ENCODE measurements around the gene FCGR3A. TPM values are rescaled to one million over a fixed set of nuclear protein-coding genes. Genes with fewer than 3 reads are reported as not detected.
"Not testable (repeated sequence)": the region's sequence is repeated elsewhere in the genome, so short reads cannot be mapped to it uniquely, and the experiment has no call there.

FCGR3A gene
- total and polyA plus RNA-seq, 3 donors from 2014 or later: 2.0 to 25.7 (median 5.5) TPM

DNA sequence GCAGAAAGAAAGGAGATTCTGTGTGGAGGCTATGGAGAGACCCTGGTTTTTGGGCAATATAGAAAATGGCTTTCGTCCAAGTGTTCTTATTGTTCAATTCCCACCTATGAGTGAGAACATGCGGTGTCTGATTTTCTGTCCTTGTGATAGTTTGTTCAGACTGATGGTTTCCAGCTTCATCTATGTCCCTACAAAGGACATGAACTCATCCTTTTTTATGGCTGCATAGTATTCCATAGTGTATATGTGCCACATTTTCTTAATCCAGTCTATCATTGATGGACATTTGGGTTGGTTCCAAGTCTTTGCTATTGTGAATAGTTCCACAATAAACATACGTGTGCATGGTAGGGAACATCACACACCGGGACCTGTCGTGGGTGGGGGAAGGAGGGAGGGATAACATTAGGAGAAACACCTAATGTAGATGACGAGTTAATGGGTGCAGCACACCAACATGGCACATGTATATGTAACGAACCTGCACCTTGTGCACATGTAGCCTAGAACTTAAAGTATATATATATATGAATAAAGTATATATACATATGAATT is 10.6 kb downstream of the FCGR3A start:
- H3K4me3 ChIP-seq; DNase-seq; H3K4me1 ChIP-seq; H3K36me3 ChIP-seq (ENCODE audit: low read depth, missing control alignments); H3K27ac ChIP-seq; H3K9me3 ChIP-seq; intact Hi-C loops (cut with DNase I; ENCODE audit: low total_unique reads); H3K27me3 ChIP-seq: not testable (repeated sequence)
- 71 to 73% methylated on average over 7 of the region's 7 CpGs for WGBS, 2 donors

- H3K36me3 ChIP-seq (ENCODE audit: low read depth, missing control alignments); H3K9me3 ChIP-seq; DNase-seq; H3K27me3 ChIP-seq; intact Hi-C loops (cut with DNase I; ENCODE audit: low total_unique reads); H3K4me1 ChIP-seq; H3K4me3 ChIP-seq; H3K27ac ChIP-seq: not testable (repeated sequence)
- 87 to 90% methylated on average over 7 of the region's 7 CpGs for WGBS, 2 donors
Measured at GRCh38 chr1:161537068-161537669, 12.4 kb downstream of the FCGR3A start.

DNA sequence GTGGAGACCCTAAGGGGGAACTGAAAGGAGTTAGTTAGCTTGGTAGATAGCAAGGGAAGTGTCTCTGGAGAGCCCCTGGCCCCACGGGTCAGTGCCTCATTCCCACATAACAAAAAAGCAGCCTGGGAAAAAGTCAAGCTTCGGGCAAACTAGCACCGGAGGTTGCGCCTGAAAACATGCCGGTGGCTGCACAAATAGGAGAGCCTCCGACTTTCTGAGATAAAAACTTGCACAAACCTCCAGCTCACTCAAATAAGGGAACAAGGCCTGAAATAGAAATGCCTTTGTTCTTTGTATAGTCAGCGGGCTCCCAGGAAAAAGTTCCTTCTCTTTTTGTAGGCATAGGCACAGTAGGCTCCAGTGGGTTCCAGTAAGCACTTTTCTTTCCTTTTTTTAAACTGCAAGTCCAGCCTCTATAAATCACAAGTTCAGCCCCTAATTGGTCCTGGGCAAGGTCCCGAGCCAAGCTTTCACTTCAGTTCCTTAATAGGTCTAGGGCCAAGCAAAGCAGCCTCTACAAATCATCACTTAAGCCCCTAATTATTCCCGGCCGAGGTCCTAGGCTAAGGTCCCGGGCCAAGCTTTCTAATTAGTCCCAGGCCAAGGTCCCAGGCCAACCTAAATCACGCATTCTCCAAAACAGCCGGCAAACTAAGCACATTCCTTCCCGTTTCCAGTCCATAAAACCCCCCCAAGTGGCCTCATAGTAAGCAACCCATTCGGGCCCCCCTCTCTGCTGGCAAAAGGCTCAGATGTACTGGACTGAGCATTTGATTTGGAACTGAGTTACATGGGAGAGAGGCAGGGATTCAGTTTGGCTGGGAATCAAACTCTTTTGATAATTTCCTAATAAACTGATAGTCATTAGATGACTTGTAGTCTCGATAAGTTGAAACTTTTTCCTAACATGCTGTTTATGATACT is 16.7 kb downstream of the FCGR3A start:
- 18% methylated on average over 15 to 16 of the region's 16 CpGs for WGBS, 2 donors
- H3K4me3 ChIP-seq: peak overlapping the region; percentile 69 to 70

DNA sequence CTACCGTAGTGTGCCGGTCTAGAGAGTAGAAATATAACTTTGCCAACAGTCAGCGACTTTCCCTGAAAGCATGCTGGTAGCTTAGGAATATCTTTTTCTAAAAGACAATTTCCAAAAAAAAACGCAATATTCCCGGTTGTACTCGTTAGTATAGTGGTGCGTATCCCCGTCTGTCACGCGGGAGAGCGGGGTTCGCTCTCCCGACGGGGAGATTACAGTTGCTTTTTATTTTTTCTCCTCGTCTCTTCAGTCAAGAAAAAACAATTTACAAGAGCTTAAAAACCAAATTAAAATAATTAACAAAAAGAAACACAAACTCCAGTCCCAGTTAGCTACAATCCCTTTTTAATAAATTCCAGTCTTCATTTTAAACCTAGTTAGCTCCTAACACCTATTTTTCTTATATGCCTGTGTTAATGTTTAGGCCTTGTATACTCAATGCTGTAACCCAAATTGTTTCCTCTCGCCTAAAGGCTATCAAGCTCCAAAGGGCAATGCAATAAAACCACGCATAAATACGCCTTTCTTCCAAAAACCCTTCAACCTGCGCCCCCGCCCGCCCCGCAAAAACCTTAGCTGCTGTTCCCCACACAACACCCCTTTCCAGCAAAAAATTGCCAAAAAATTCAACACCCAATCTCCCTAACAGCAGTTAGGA is 17.5 kb downstream of the FCGR3A start:
- intact Hi-C loops (cut with DNase I; ENCODE audit: low total_unique reads): no loop called here
- Histone ChIP-seq H3K27ac (peak overlapping the region; percentile 19 to 92), H3K36me3 (ENCODE audit: low read depth, missing control alignments) (no peaks in the 10 kb centered on the region), H3K4me3 (peak overlapping the region; percentile 69 to 70), H3K4me1 (peaks cover 6% of the 10 kb centered on the region), H3K27me3 (no peaks in the 10 kb centered on the region), H3K9me3 (no peaks in the 10 kb centered on the region)
- whole genome bisulfite sequencing, 2 donors: 43 to 44% methylated on average over 22 of the region's 22 CpGs
- DNase-seq: no peak
- TF ChIP-seq, protein P1, sequence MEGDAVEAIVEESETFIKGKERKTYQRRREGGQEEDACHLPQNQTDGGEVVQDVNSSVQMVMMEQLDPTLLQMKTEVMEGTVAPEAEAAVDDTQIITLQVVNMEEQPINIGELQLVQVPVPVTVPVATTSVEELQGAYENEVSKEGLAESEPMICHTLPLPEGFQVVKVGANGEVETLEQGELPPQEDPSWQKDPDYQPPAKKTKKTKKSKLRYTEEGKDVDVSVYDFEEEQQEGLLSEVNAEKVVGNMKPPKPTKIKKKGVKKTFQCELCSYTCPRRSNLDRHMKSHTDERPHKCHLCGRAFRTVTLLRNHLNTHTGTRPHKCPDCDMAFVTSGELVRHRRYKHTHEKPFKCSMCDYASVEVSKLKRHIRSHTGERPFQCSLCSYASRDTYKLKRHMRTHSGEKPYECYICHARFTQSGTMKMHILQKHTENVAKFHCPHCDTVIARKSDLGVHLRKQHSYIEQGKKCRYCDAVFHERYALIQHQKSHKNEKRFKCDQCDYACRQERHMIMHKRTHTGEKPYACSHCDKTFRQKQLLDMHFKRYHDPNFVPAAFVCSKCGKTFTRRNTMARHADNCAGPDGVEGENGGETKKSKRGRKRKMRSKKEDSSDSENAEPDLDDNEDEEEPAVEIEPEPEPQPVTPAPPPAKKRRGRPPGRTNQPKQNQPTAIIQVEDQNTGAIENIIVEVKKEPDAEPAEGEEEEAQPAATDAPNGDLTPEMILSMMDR (IDR thresholded peaks at IDR 0.05): no peak
- TF ChIP-seq POLR2A (IDR thresholded peaks at IDR 0.05): no peak

More for the DNA sequence above, 16.7 kb downstream of the FCGR3A start:
- DNase-seq: peak; percentile 67
- H3K36me3 ChIP-seq (ENCODE audit: low read depth, missing control alignments); H3K9me3 ChIP-seq; H3K27me3 ChIP-seq; intact Hi-C loops (cut with DNase I; ENCODE audit: low total_unique reads); H3K4me1 ChIP-seq: not testable (repeated sequence)
- H3K27ac ChIP-seq: peak overlapping the region; percentile 19 to 92

GRCh38 chr1:161530671-161531641 is 18.7 kb downstream of the FCGR3A start:
- 0 to 2% methylated on average over 37 to 53 of the region's 56 CpGs for WGBS, 2 donors
- intact Hi-C loops (cut with DNase I; ENCODE audit: low total_unique reads): not testable (repeated sequence)

DNA sequence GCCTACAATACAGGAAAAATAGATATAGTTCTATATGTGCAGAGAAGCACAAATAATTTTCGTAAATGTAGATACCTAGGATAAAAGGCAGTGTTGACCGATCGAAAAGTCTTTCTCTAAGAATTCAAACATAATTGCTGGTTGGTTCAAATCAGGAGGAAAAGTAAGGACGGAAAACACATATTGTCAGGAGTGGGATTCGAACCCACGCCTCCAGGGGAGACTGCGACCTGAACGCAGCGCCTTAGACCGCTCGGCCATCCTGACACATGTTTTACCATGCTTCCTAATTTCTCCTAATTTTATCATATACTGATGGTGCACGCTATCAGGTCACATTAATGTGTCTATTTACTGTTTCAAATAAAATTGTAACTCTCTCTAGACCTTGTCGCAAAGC is 19.5 kb downstream of the FCGR3A start:
- DNase-seq: peak; percentile 78
- intact Hi-C loops (cut with DNase I; ENCODE audit: low total_unique reads); H3K27me3 ChIP-seq: not testable (repeated sequence)

More at GRCh38 chr1:161530671-161531641, 18.7 kb downstream of the FCGR3A start:
- peak; percentile 90 for DNase-seq
- H3K9me3 ChIP-seq; H3K36me3 ChIP-seq (ENCODE audit: low read depth, missing control alignments); H3K27me3 ChIP-seq; H3K4me1 ChIP-seq: not testable (repeated sequence)
- Histone ChIP-seq H3K4me3 (peak overlapping the region; percentile 69 to 70), H3K27ac (peak overlapping the region; percentile 86 to 92)

DNA sequence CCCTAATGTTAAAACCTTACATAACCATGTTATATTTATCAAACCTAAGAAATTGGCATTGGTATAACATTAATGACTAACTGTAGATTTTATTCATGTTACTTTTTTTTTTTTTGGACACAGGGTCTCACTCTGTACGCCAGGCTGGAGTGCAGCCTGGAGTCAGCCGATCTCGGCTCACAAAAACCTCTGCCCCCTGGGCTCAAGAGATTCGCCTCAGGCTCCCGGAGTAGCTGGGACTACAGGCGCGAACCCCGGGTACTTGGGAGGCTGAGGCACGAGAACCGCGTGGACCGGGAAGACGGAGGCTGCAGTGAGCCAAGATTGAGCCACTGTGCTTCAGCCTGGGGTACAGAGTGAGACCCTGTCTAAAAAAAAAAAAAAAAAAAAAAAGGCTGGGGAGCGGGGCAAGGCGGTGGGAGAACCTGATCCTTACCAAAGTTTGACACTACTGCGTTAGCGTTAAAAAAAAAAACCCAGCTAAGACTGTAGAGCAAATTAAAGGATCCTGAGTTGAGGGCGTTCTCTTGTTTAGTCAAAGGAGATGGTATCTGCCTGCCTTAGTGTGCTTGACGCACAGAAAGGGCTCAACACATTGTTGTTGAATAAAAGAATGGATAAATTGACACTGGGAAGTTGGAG is 20.0 kb downstream of the FCGR3A start:
- intact Hi-C loops (cut with DNase I; ENCODE audit: low total_unique reads); H3K9me3 ChIP-seq; H3K4me1 ChIP-seq; H3K27me3 ChIP-seq; H3K36me3 ChIP-seq (ENCODE audit: low read depth, missing control alignments); DNase-seq: not testable (repeated sequence)
- WGBS, 2 donors: 15% methylated on average over 19 of the region's 19 CpGs
- H3K4me3 ChIP-seq: peak overlapping the region in 1 of 2 donors; percentile 69
- H3K27ac ChIP-seq: peak overlapping the region in 1 of 2 donors; percentile 92

More for the DNA sequence above, 19.5 kb downstream of the FCGR3A start:
- Histone ChIP-seq H3K4me3 (peak overlapping the region; percentile 69 to 70), H3K27ac (peak overlapping the region; percentile 86 to 92)
- H3K4me1 ChIP-seq; H3K36me3 ChIP-seq (ENCODE audit: low read depth, missing control alignments); H3K9me3 ChIP-seq: not testable (repeated sequence)
- 0 to 2% methylated on average over 13 of the region's 13 CpGs for WGBS, 2 donors

DNA sequence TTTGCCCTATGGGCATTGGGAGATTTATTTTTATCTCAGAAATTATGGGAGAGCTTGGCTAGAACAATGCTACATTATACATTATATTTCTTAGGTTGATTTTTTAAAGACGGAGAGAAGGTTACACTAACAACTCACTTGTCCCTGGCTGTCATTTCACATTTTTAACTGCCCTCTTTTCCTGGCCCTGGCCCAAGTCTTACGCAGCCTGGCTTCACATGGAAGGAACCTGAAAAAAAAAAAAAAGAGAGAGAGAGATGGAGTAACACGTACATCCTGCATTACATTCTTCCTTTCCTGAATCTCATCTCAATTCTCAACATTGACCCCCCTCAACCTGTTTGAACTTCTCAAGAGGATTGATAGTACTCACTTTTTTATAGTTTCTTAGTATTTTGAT is 21.1 kb downstream of the FCGR3A start:
- H3K4me1 ChIP-seq; DNase-seq; intact Hi-C loops (cut with DNase I; ENCODE audit: low total_unique reads); H3K27me3 ChIP-seq; H3K4me3 ChIP-seq; H3K27ac ChIP-seq; H3K36me3 ChIP-seq (ENCODE audit: low read depth, missing control alignments); H3K9me3 ChIP-seq: not testable (repeated sequence)
- WGBS, 2 donors: 48 to 52% methylated on average over 3 of the region's 3 CpGs

- intact Hi-C loops (cut with DNase I; ENCODE audit: low total_unique reads): not testable (repeated sequence)
Measured at GRCh38 chr1:161525918-161526317, 23.7 kb downstream of the FCGR3A start.

More at GRCh38 chr1:161525918-161526317, 23.7 kb downstream of the FCGR3A start:
- H3K4me1 ChIP-seq; H3K4me3 ChIP-seq; H3K27ac ChIP-seq; DNase-seq; H3K27me3 ChIP-seq; H3K36me3 ChIP-seq (ENCODE audit: low read depth, missing control alignments); H3K9me3 ChIP-seq: not testable (repeated sequence)
- 47 to 71% methylated on average over 6 to 7 of the region's 7 CpGs for WGBS, 2 donors
